A673 (cell line): ENCODE results near the gene MAP3K7CL. TPM values are rescaled to one million over a fixed set of nuclear protein-coding genes. Genes with fewer than 3 reads are reported as not detected.
A peak's percentile ranks its signal among the peaks of the same experiment; 100 is the strongest.

ENCODE experiments used
- BruUV-seq: library from RNA; stranded (reverse); fragments of 400-500 nt; replicated peaks from 2 replicates; lab custom pipeline; 2021; lab: Mats Ljungman, UMichigan
- CTCF ChIA-PET: fragments of 300-600 bp; sonication (Branson Sonifier 250); formaldehyde crosslinking; loops from one replicate; lab custom pipeline; 2022; ENCODE audit warnings: antibody characterized with exemption; lab: Charles Lee
- POLR2A ChIA-PET: fragments of 300-600 bp; sonication (Branson Sonifier 250); formaldehyde crosslinking; loops from one replicate; lab custom pipeline; 2022; ENCODE audit warnings: antibody characterized with exemption; ENCODE audit not compliant: low non-redundant PET; lab: Charles Lee
- DNase-seq: peaks from one replicate; pipeline ENCODE4 v3.0.0-alpha.2; 2015; ENCODE audit warnings: low spot score
- H3K27ac ChIP-seq: fragments of 200-600 bp; sonication (generic); 2 replicates; pipeline ENCODE4 v1.5.1; 2016; ENCODE audit warnings: mixed run types, low read depth, mild to moderate bottlenecking, mixed read lengths, antibody characterized with exemption, low read length; ENCODE audit not compliant: poor library complexity, severe bottlenecking
- H3K27me3 ChIP-seq: fragments of 200-600 bp; sonication (generic); replicated peaks from 2 replicates; pipeline ENCODE4 v1.6.1; 2017; ENCODE audit warnings: mixed run types, low read depth, mild to moderate bottlenecking, mixed read lengths, antibody characterized with exemption, low read length; ENCODE audit not compliant: insufficient read depth, poor library complexity
- H3K36me3 ChIP-seq: fragments of 200-600 bp; sonication (generic); 2 replicates; pipeline ENCODE4 v1.6.1; 2016; ENCODE audit warnings: mixed run types, mild to moderate bottlenecking, mixed read lengths, antibody characterized with exemption, low read length; ENCODE audit not compliant: insufficient read depth, poor library complexity, severe bottlenecking
- H3K4me1 ChIP-seq: fragments of 200-600 bp; sonication (generic); 2 replicates; pipeline ENCODE4 v1.6.1; 2017; ENCODE audit warnings: mixed run types, mild to moderate bottlenecking, mixed read lengths, antibody characterized with exemption, low read length; ENCODE audit not compliant: insufficient read depth, poor library complexity, severe bottlenecking
- H3K4me3 ChIP-seq: fragments of 200-600 bp; sonication (generic); 2 replicates; pipeline ENCODE4 v1.5.1; 2016; ENCODE audit warnings: low read depth, mixed run types, mild to moderate bottlenecking, mixed read lengths, low read length; ENCODE audit not compliant: poor library complexity, severe bottlenecking
- H3K9me3 ChIP-seq: fragments of 200-600 bp; sonication (generic); 2 replicates; pipeline ENCODE4 v1.6.1; 2016; ENCODE audit warnings: mixed run types, low read depth, mild to moderate bottlenecking, mixed read lengths, antibody characterized with exemption, low read length; ENCODE audit not compliant: poor library complexity, severe bottlenecking
- EZH2 ChIP-seq: fragments of 200-600 bp; sonication (generic); IDR thresholded peaks from 2 replicates; pipeline ENCODE4 v1.6.1; 2017; ENCODE audit warnings: borderline replicate concordance, low read depth, mild to moderate bottlenecking, mixed read lengths, antibody characterized with exemption, low read length; ENCODE audit not compliant: poor library complexity, severe bottlenecking
- intact Hi-C: fragments of 100-400 bp; cut with micrococcal nuclease; formaldehyde crosslinking; loops from one replicate; pipeline ENCODE4 v1.10.0; 2022; ENCODE audit not compliant: unreplicated experiment
- total RNA-seq: library from RNA; stranded (reverse); gene quantifications from 2 replicates; pipeline ENCODE4 v1.2.3, GENCODE V29; 2021
- TF ChIP-seq, protein P1 (sequence below): fragments of 300-800, 200-600 bp; sonication (generic); conservative IDR thresholded peaks from 2 replicates; pipeline ENCODE4 v1.5.1; 2017; ENCODE audit warnings: low read depth, mild to moderate bottlenecking, antibody characterized with exemption, low read length, moderate library complexity, mixed read lengths

MAP3K7CL gene
- total RNA-seq, 1 experiment from 2014 or later, result 2.2 TPM

DNA sequence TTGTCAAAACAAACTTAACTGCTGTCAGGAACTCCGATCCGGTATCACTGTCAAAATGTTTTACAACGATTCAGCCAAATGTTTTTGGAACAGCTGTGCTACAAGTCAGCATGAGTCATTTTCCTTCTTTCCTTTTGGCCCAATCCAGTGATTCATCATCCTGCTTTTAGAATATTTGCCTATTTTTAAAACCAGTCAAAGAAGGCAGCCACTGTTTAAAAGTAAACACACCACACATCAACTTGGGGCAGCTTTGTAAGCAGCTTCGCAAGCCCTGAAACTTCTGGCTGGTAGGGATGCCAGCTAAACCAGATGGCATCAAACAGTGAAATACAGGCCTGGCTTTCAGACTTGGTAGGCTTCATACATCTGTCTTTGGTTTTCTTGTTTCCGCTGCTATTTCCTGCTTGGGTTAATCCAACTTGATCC lies 14.9 kb downstream of the MAP3K7CL start:
- BruUV-seq, result no TSS peak
- TF ChIP-seq EZH2, result no peak
- TF ChIP-seq, protein P1, sequence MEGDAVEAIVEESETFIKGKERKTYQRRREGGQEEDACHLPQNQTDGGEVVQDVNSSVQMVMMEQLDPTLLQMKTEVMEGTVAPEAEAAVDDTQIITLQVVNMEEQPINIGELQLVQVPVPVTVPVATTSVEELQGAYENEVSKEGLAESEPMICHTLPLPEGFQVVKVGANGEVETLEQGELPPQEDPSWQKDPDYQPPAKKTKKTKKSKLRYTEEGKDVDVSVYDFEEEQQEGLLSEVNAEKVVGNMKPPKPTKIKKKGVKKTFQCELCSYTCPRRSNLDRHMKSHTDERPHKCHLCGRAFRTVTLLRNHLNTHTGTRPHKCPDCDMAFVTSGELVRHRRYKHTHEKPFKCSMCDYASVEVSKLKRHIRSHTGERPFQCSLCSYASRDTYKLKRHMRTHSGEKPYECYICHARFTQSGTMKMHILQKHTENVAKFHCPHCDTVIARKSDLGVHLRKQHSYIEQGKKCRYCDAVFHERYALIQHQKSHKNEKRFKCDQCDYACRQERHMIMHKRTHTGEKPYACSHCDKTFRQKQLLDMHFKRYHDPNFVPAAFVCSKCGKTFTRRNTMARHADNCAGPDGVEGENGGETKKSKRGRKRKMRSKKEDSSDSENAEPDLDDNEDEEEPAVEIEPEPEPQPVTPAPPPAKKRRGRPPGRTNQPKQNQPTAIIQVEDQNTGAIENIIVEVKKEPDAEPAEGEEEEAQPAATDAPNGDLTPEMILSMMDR, result no peak
- Histone ChIP-seq H3K27ac (peak overlapping the region; percentile 82), H3K36me3 (no peaks in the 10 kb centered on the region), H3K4me3 (peak overlapping the region; percentile 7), H3K4me1 (peaks cover 42% of the 10 kb centered on the region), H3K9me3 (no peaks in the 10 kb centered on the region), H3K27me3 (no peaks in the 10 kb centered on the region)
- intact Hi-C loops, result loop anchor here (1.0 kb wide), 1 partner anchor 28 kb away; no protein-coding TSS in a partner anchor
- ChIA-PET POLR2A (no interaction called here), CTCF (interaction anchor here (1.1 to 1.4 kb wide), 2 partner anchors 28 to 228 kb away, joined by 3 read pairs; no protein-coding TSS in a partner anchor)
- peak; percentile 96 for DNase-seq

DNA sequence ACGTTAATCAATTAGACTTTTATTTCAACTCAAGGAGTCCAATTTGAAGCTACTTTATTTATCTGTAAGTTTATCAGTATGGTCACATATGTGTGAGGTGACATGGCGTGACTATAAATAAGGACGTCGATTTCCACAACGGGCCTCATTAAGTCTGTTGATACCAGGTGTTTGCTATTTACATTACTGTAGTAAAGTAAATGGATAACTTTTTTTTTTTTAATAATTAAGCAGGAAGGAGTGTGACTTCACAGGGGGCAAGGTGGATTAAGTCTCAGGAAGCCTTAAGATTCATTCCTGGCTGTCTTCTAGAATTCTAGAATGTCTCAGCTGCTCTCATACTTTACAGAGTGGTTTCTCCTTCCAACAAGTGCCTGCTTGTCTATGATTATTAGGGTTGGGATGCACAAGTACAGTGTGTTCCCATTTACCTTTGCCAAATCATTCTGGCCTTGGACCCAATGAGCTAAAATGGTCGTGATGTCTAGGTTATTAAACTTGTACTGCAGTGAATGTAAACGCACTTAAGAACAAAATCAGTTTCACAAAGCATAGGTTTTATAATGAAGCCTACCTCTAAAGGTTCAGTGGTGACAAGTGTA lies 15.5 kb downstream of the MAP3K7CL start:
- H3K4me1 ChIP-seq, result peaks cover 42% of the 10 kb centered on the region
- no peak overlapping the region for H3K4me3 ChIP-seq
- no peaks in the 10 kb centered on the region for H3K27me3 ChIP-seq
- ChIA-PET POLR2A (interaction anchor here (0.7 kb wide), 1 partner anchor 1020 kb away, joined by 4 read pairs; no protein-coding TSS in a partner anchor), CTCF (interaction anchor here (1.1 to 1.4 kb wide), 2 partner anchors 28 to 228 kb away, joined by 3 read pairs; no protein-coding TSS in a partner anchor)
- H3K27ac ChIP-seq, result peak overlapping the region; percentile 82
- TF ChIP-seq, protein P1, result no peak
- no peak for TF ChIP-seq EZH2
- BruUV-seq, result TSS peak; percentile 73
- peak; percentile 81 for DNase-seq
- no peaks in the 10 kb centered on the region for H3K36me3 ChIP-seq
- intact Hi-C loops, result loop anchor here (1.0 kb wide), 1 partner anchor 29 kb away; no protein-coding TSS in a partner anchor
- no peaks in the 10 kb centered on the region for H3K9me3 ChIP-seq

DNA sequence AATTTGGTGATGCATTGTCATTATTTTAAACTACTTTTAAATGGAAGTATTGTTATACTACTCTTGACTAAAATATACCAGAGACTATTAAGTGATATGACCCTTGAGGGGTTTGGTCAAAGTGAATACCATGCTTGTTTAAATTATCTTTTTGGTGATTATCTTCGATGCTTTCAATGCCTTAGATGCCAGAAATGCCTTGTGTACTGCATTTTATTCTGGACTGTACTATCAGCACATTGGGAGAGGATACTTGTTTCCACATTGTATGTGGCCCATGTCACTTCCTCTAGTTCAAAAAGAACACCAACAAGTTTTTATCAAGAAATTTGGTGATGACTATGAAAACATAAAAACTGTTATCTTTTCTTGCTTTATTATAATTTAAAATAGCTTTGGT lies 16.3 kb downstream of the MAP3K7CL start:
- POLR2A ChIA-PET, result no interaction called here
- peak overlapping the region; percentile 82 for H3K27ac ChIP-seq

More for the DNA sequence above, 16.3 kb downstream of the MAP3K7CL start:
- Histone ChIP-seq H3K9me3 (no peaks in the 10 kb centered on the region), H3K4me1 (peaks cover 44% of the 10 kb centered on the region), H3K27me3 (no peaks in the 10 kb centered on the region), H3K4me3 (no peak overlapping the region), H3K36me3 (no peaks in the 10 kb centered on the region)
- DNase-seq, result no peak
- CTCF ChIA-PET, result no interaction called here
- intact Hi-C loops, result no loop called here
- no TSS peak for BruUV-seq
- TF ChIP-seq, protein P1, result no peak
- TF ChIP-seq EZH2, result no peak
